Measurements from ENCODE around the gene MTMR3. TPM values are rescaled to one million over a fixed set of nuclear protein-coding genes. Genes with fewer than 3 reads are reported as not detected.
"Not testable (repeated sequence)": the region's sequence is repeated elsewhere in the genome, so short reads cannot be mapped to it uniquely, and the experiment has no call there.

MTMR3 gene
- polyA plus RNA-seq (2013, experiment 1 of 2), result 6.5 TPM
- 6.0 TPM for polyA plus RNA-seq (2013, experiment 2 of 2)

GRCh38 chr22:29883045-29883774, at the start of gene MTMR3:
Gene MTMR3 (plus strand): TSS chr22:29883174. CDS start chr22:29971060, 87,886 bp downstream.
- Histone ChIP-seq H3K79me2 (ENCODE audit: control insufficient read depth, insufficient read depth, low read length) (peaks cover 21% of the 10 kb centered on the region), H3K4me3 (ENCODE audit: low read length) (peak within 1 kb of the TSS; percentile 93), H4K8ac (ENCODE audit: low read depth, low read length) (no peak within 1 kb of the TSS), H3K9ac (ENCODE audit: low read length) (peak within 1 kb of the TSS; percentile 95), H3K27me3 (ENCODE audit: insufficient read depth, low read length, poor library complexity) (no peaks in the 10 kb centered on the region), H3K18ac (ENCODE audit: low read length) (peak within 1 kb of the TSS; percentile 2), H2BK15ac (replicated peaks; ENCODE audit: low read depth) (no peak within 1 kb of the TSS), H3K56ac (ENCODE audit: low read length) (peak within 1 kb of the TSS; percentile 99), H2AK5ac (ENCODE audit: low read length) (no peak within 1 kb of the TSS), H3K4ac (ENCODE audit: low read depth, low read length) (no peak within 1 kb of the TSS), H3K79me1 (ENCODE audit: low read length) (peaks cover 5% of the 10 kb centered on the region), H3K4me1 (ENCODE audit: control insufficient read depth, low read depth, low read length) (peaks cover 3% of the 10 kb centered on the region), H2BK120ac (ENCODE audit: low read depth, low read length) (no peak within 1 kb of the TSS), H4K5ac (ENCODE audit: low read length) (no peak within 1 kb of the TSS), H3K4me2 (ENCODE audit: low read length) (peak within 1 kb of the TSS; percentile 64), H2BK5ac (ENCODE audit: low read length) (peak within 1 kb of the TSS; percentile 85), H3K36me3 (ENCODE audit: control insufficient read depth, insufficient read depth, low read length) (no peaks in the 10 kb centered on the region), H3K27ac (ENCODE audit: low read depth, low read length) (peak within 1 kb of the TSS; percentile 64), H3K23ac (ENCODE audit: low read length) (no peak within 1 kb of the TSS)
- no CpG with 5 or more reads among the region's 82 CpGs for WGBS (ENCODE audit: extremely low coverage, insufficient coverage, low lambda C conversion rate)
- peak; percentile 92 for DNase-seq

GRCh38 chr22:29833392-29833965, 49.5 kb upstream of the MTMR3 start:
- H2BK120ac ChIP-seq (ENCODE audit: low read depth, low read length), result no peak overlapping the region
- peaks cover 4% of the 10 kb centered on the region for H3K4me1 ChIP-seq (ENCODE audit: control insufficient read depth, low read depth, low read length)
- no peaks in the 10 kb centered on the region for H3K36me3 ChIP-seq (ENCODE audit: control insufficient read depth, insufficient read depth, low read length)
- H2BK15ac ChIP-seq (replicated peaks; ENCODE audit: low read depth), result no peak overlapping the region
- no peak overlapping the region for H3K18ac ChIP-seq (ENCODE audit: low read length)
- no peak overlapping the region for H3K4ac ChIP-seq (ENCODE audit: low read depth, low read length)
- no peak overlapping the region for H4K8ac ChIP-seq (ENCODE audit: low read depth, low read length)
- peaks cover 7% of the 10 kb centered on the region for H3K79me1 ChIP-seq (ENCODE audit: low read length)
- DNase-seq, result no peak
- no peaks in the 10 kb centered on the region for H3K27me3 ChIP-seq (ENCODE audit: insufficient read depth, low read length, poor library complexity)
- H3K56ac ChIP-seq (ENCODE audit: low read length), result no peak overlapping the region
- no peak overlapping the region for H2BK5ac ChIP-seq (ENCODE audit: low read length)
- H3K27ac ChIP-seq (ENCODE audit: low read depth, low read length), result no peak overlapping the region
- H2AK5ac ChIP-seq (ENCODE audit: low read length), result no peak overlapping the region
- no peak overlapping the region for H3K9ac ChIP-seq (ENCODE audit: low read length)
- H4K5ac ChIP-seq (ENCODE audit: low read length), result no peak overlapping the region
- H3K4me3 ChIP-seq (ENCODE audit: low read length), result no peak overlapping the region
- peaks cover 3% of the 10 kb centered on the region for H3K79me2 ChIP-seq (ENCODE audit: control insufficient read depth, insufficient read depth, low read length)
- no peak overlapping the region for H3K23ac ChIP-seq (ENCODE audit: low read length)
- WGBS (ENCODE audit: extremely low coverage, insufficient coverage, low lambda C conversion rate), result no CpG with 5 or more reads among the region's 7 CpGs
- H3K4me2 ChIP-seq (ENCODE audit: low read length), result no peak overlapping the region

GRCh38 chr22:29834046-29834445, 48.9 kb upstream of the MTMR3 start:
- Histone ChIP-seq H2AK5ac (ENCODE audit: low read length) (no peak overlapping the region), H3K56ac (ENCODE audit: low read length) (no peak overlapping the region), H4K5ac (ENCODE audit: low read length) (no peak overlapping the region), H4K8ac (ENCODE audit: low read depth, low read length) (no peak overlapping the region), H3K9ac (ENCODE audit: low read length) (no peak overlapping the region), H3K27me3 (ENCODE audit: insufficient read depth, low read length, poor library complexity) (no peaks in the 10 kb centered on the region), H3K4me1 (ENCODE audit: control insufficient read depth, low read depth, low read length) (peaks cover 5% of the 10 kb centered on the region), H2BK120ac (ENCODE audit: low read depth, low read length) (no peak overlapping the region), H2BK5ac (ENCODE audit: low read length) (no peak overlapping the region), H3K79me2 (ENCODE audit: control insufficient read depth, insufficient read depth, low read length) (peaks cover 3% of the 10 kb centered on the region), H3K4ac (ENCODE audit: low read depth, low read length) (no peak overlapping the region), H2BK15ac (replicated peaks; ENCODE audit: low read depth) (no peak overlapping the region), H3K79me1 (ENCODE audit: low read length) (peaks cover 7% of the 10 kb centered on the region), H3K4me3 (ENCODE audit: low read length) (no peak overlapping the region), H3K4me2 (ENCODE audit: low read length) (no peak overlapping the region), H3K27ac (ENCODE audit: low read depth, low read length) (no peak overlapping the region), H3K18ac (ENCODE audit: low read length) (no peak overlapping the region), H3K23ac (ENCODE audit: low read length) (no peak overlapping the region), H3K36me3 (ENCODE audit: control insufficient read depth, insufficient read depth, low read length) (no peaks in the 10 kb centered on the region)
- DNase-seq, result no peak
- WGBS (ENCODE audit: extremely low coverage, insufficient coverage, low lambda C conversion rate), result no CpG with 5 or more reads among the region's 1 CpG

- WGBS (ENCODE audit: extremely low coverage, insufficient coverage, low lambda C conversion rate), result no CpG with 5 or more reads among the region's 18 CpGs
- not testable (repeated sequence) for H2AK5ac ChIP-seq (ENCODE audit: low read length)
These were observed 46.1 kb upstream of the MTMR3 start for GRCh38 chr22:29836791-29837370.

GRCh38 chr22:29837741-29838598, 45.0 kb upstream of the MTMR3 start, which contains the start of gene ASCC2:
Gene ASCC2 (minus strand): TSS chr22:29838274. CDS start chr22:29832325, 5,949 bp downstream.
- Histone ChIP-seq H3K18ac (ENCODE audit: low read length) (peak within 1 kb of the TSS; percentile 88), H2BK15ac (replicated peaks; ENCODE audit: low read depth) (no peak within 1 kb of the TSS), H4K5ac (ENCODE audit: low read length) (no peak within 1 kb of the TSS), H3K36me3 (ENCODE audit: control insufficient read depth, insufficient read depth, low read length) (no peaks in the 10 kb centered on the region), H3K27ac (ENCODE audit: low read depth, low read length) (no peak within 1 kb of the TSS), H2AK5ac (ENCODE audit: low read length) (no peak within 1 kb of the TSS), H2BK120ac (ENCODE audit: low read depth, low read length) (no peak within 1 kb of the TSS), H3K23ac (ENCODE audit: low read length) (no peak within 1 kb of the TSS), H3K4ac (ENCODE audit: low read depth, low read length) (no peak within 1 kb of the TSS), H3K79me2 (ENCODE audit: control insufficient read depth, insufficient read depth, low read length) (peaks cover 3% of the 10 kb centered on the region), H2BK5ac (ENCODE audit: low read length) (no peak within 1 kb of the TSS), H3K27me3 (ENCODE audit: insufficient read depth, low read length, poor library complexity) (no peaks in the 10 kb centered on the region), H3K4me3 (ENCODE audit: low read length) (peak within 1 kb of the TSS; percentile 80), H3K4me1 (ENCODE audit: control insufficient read depth, low read depth, low read length) (peaks cover 5% of the 10 kb centered on the region), H4K8ac (ENCODE audit: low read depth, low read length) (peak within 1 kb of the TSS; percentile 90), H3K56ac (ENCODE audit: low read length) (peak within 1 kb of the TSS; percentile 89), H3K79me1 (ENCODE audit: low read length) (peaks cover 7% of the 10 kb centered on the region), H3K4me2 (ENCODE audit: low read length) (peak within 1 kb of the TSS; percentile 63), H3K9ac (ENCODE audit: low read length) (peak within 1 kb of the TSS; percentile 81)
- DNase-seq, result peak; percentile 99
- no CpG with 5 or more reads among the region's 54 CpGs for WGBS (ENCODE audit: extremely low coverage, insufficient coverage, low lambda C conversion rate)

More at GRCh38 chr22:29836791-29837370, 46.1 kb upstream of the MTMR3 start:
- not testable (repeated sequence) for H3K36me3 ChIP-seq (ENCODE audit: control insufficient read depth, insufficient read depth, low read length); H3K27ac ChIP-seq (ENCODE audit: low read depth, low read length); H2BK5ac ChIP-seq (ENCODE audit: low read length); H4K5ac ChIP-seq (ENCODE audit: low read length); H3K4me3 ChIP-seq (ENCODE audit: low read length); H3K56ac ChIP-seq (ENCODE audit: low read length); H2BK15ac ChIP-seq (replicated peaks; ENCODE audit: low read depth); H3K18ac ChIP-seq (ENCODE audit: low read length); H3K79me2 ChIP-seq (ENCODE audit: control insufficient read depth, insufficient read depth, low read length); H3K9ac ChIP-seq (ENCODE audit: low read length); H4K8ac ChIP-seq (ENCODE audit: low read depth, low read length); H3K4me2 ChIP-seq (ENCODE audit: low read length); H3K23ac ChIP-seq (ENCODE audit: low read length); H3K4ac ChIP-seq (ENCODE audit: low read depth, low read length); H3K4me1 ChIP-seq (ENCODE audit: control insufficient read depth, low read depth, low read length); H3K79me1 ChIP-seq (ENCODE audit: low read length); H3K27me3 ChIP-seq (ENCODE audit: insufficient read depth, low read length, poor library complexity); H2BK120ac ChIP-seq (ENCODE audit: low read depth, low read length); DNase-seq
